GM12801 (cell line): Measurements from ENCODE around the gene CHAMP1.

Source experiments
- TF ChIP-seq, protein P1 (sequence below): IDR thresholded peaks from one replicate; pipeline ENCODE4 v1.5.1; 2011; ENCODE audit warnings: control low read depth; ENCODE audit not compliant: insufficient read length; ENCODE audit errors: extremely low read depth

The CHAMP1 gene, protein sequence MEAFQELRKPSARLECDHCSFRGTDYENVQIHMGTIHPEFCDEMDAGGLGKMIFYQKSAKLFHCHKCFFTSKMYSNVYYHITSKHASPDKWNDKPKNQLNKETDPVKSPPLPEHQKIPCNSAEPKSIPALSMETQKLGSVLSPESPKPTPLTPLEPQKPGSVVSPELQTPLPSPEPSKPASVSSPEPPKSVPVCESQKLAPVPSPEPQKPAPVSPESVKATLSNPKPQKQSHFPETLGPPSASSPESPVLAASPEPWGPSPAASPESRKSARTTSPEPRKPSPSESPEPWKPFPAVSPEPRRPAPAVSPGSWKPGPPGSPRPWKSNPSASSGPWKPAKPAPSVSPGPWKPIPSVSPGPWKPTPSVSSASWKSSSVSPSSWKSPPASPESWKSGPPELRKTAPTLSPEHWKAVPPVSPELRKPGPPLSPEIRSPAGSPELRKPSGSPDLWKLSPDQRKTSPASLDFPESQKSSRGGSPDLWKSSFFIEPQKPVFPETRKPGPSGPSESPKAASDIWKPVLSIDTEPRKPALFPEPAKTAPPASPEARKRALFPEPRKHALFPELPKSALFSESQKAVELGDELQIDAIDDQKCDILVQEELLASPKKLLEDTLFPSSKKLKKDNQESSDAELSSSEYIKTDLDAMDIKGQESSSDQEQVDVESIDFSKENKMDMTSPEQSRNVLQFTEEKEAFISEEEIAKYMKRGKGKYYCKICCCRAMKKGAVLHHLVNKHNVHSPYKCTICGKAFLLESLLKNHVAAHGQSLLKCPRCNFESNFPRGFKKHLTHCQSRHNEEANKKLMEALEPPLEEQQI

GRCh38 chr13:114314074-114314912 lies at the start of gene CHAMP1:
CHAMP1 (plus strand) TSS chr13:114314503; CDS start chr13:114323843, 9,340 bp downstream.
- TF ChIP-seq, protein P1, sequence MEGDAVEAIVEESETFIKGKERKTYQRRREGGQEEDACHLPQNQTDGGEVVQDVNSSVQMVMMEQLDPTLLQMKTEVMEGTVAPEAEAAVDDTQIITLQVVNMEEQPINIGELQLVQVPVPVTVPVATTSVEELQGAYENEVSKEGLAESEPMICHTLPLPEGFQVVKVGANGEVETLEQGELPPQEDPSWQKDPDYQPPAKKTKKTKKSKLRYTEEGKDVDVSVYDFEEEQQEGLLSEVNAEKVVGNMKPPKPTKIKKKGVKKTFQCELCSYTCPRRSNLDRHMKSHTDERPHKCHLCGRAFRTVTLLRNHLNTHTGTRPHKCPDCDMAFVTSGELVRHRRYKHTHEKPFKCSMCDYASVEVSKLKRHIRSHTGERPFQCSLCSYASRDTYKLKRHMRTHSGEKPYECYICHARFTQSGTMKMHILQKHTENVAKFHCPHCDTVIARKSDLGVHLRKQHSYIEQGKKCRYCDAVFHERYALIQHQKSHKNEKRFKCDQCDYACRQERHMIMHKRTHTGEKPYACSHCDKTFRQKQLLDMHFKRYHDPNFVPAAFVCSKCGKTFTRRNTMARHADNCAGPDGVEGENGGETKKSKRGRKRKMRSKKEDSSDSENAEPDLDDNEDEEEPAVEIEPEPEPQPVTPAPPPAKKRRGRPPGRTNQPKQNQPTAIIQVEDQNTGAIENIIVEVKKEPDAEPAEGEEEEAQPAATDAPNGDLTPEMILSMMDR: no peak

GRCh38 chr13:114264886-114265611 lies 49.3 kb upstream of the CHAMP1 start:
- TF ChIP-seq, protein P1: no peak

- TF ChIP-seq, protein P1: no peak
Measured at GRCh38 chr13:114266241-114266640, 48.1 kb upstream of the CHAMP1 start.

DNA sequence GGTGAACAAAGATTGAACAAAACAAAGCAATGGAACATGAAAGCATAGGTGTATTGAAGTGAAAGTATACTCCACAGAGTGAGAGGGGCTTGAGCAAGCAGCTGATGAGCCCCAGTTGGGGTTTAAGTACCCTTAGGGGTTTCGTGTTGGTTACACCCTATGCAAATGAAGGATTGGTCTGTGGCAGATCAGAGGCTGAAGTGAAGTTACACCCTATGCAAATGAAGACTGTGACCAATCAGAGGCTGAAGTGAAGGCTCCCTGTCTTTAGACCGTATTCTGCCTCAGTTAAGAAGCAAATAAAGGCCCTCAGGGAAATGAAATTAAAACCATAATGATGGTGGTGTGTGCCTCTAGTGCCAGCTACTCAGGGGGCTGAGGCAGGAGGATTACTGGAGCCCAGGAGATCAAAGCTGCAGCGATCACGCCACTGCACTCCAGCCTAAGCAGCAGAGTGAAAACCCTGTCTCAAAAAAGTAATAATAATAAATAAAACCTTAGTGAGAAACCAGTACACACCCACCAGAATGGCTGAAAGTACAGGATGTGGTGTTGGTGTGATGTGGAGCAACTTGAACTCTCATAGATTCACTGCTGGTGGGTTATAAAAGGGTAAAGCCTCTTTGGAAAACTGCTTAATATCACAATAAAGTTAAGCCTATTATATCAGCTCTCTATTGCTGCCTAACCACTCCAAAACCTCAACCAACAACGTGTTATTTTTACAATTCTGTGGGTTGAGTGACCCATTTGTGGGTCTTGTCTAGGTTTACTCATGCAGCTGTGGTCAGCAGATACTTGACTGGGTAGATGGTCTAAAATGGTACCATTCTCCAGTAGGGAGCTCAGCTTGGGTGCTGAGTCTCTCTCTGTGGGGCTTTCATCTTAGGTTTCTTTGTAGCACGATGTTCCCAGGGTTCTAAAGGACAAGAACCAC lies 45.7 kb upstream of the CHAMP1 start:
- TF ChIP-seq, protein P1: no peak

GRCh38 chr13:114269281-114269770 lies 45.0 kb upstream of the CHAMP1 start:
- TF ChIP-seq, protein P1: no peak

- TF ChIP-seq, protein P1: no peak
Measured at GRCh38 chr13:114272977-114273376, 41.3 kb upstream of the CHAMP1 start.
